Stomach (tissue), 9 donors: ENCODE data around the gene PRKCE. TPM values are rescaled to one million over a fixed set of nuclear protein-coding genes. Genes with fewer than 3 reads are reported as not detected.

ENCODE experiments used
- DNase-seq, 2 donors: peaks; one replicate each; pipeline versions ENCODE4 v3.0.0 to v3.0.0-alpha.2; 2013 to 2019
- H3K27ac ChIP-seq, 5 donors: fragments of 200-600 bp in 4 of 5; sonication (generic) in 4 of 5; one replicate each; pipeline ENCODE4 v1.5.1; 2013 to 2019; ENCODE audit warnings: mild to moderate bottlenecking in 1 of 5, moderate library complexity in 1 of 5
- H3K27me3 ChIP-seq, 3 donors: fragments of 200-600 bp; sonication (generic); one replicate each; pipeline ENCODE4 v1.5.1; 2017 to 2019; ENCODE audit warnings: mixed run types in 1 of 3
- H3K36me3 ChIP-seq, 4 donors: fragments of 200-600 bp; sonication (generic); 1 replicate in 3 of 4; 2 replicates in 1 of 4; pipeline ENCODE4 v1.5.1; 2016 to 2019
- H3K4me1 ChIP-seq, 4 donors: fragments of 200-600 bp; sonication (generic); one replicate each; pipeline ENCODE4 v1.5.1; 2016 to 2019
- H3K4me3 ChIP-seq, 4 donors: fragments of 200-600 bp; sonication (generic) in 3 of 4; one replicate each; pipeline ENCODE4 v1.5.1; 2016 to 2019; ENCODE audit warnings: mild to moderate bottlenecking in 1 of 4
- H3K9me3 ChIP-seq, 4 donors: fragments of 200-600 bp; sonication (generic); one replicate each; pipeline ENCODE4 v1.5.1; 2016 to 2019
- EP300 ChIP-seq: sonication (generic); formaldehyde crosslinking; IDR thresholded peaks from one replicate; pipeline ENCODE4 v1.6.1; 2017; ENCODE audit warnings: antibody characterized with exemption
- POLR2A ChIP-seq, 4 donors: fragments of 450-650 bp; IDR thresholded peaks; one replicate each; pipeline ENCODE4 v1.6.1; 2016; ENCODE audit warnings: antibody characterized with exemption in 4 of 4, control low read depth in 2 of 4, mild to moderate bottlenecking in 1 of 4, moderate library complexity in 1 of 4
- POLR2AphosphoS5 ChIP-seq, 3 donors: sonication (generic); formaldehyde crosslinking; IDR thresholded peaks; one replicate each; pipeline ENCODE4 v1.6.1; 2016; ENCODE audit warnings: antibody characterized with exemption in 3 of 3
- WGBS, 5 donors: extraction: QIAGEN DNeasy Blood & Tissue Kit in 3 of 5; methylation state at CpG; one replicate each; pipeline versions ENCODE4 v1.1.5 to v1.1.7; 2013 to 2018; 5-methylcytosine and 5-hydroxymethylcytosine counted together
- intact Hi-C: fragments of 100-400 bp; cut with DNase I; formaldehyde crosslinking; loops from one replicate; pipeline ENCODE4 v1.15.1; 2023; ENCODE audit warnings: low total_unique reads
- polyA plus RNA-seq, 3 donors: library from polyadenylated mRNA; stranded (reverse); fragments of 200-250 nt; gene quantifications; one replicate each; pipeline ENCODE4 v1.2.3, GENCODE V29; 2013
- total RNA-seq, 5 donors: library from RNA; depleted of rRNA; stranded (reverse); fragments of >200 nt; gene quantifications; one replicate each; pipeline versions ENCODE4 v1.1.0 to v1.2.3, GENCODE V29; 2014 to 2016
- TF ChIP-seq, protein P1 (sequence below), 7 experiments: fragments of 450-650 bp in 4 of 7; fragments of 200-600 bp in 3 of 7; sonication (generic) in 3 of 7; IDR thresholded peaks; one replicate each; pipeline ENCODE4 v1.5.1; 2016 to 2019; ENCODE audit warnings: antibody characterized with exemption in 7 of 7, control low read depth in 2 of 7, mild to moderate bottlenecking in 1 of 7
- donor health status: healthy with polysubstance abuse.
- donor health status: Bipolar disorder and iron deficiency.
- donor health status: healthy.

The PRKCE gene
- total and polyA plus RNA-seq, 8 donors, result 2.0 to 92.0 (median 10.0) TPM

DNA sequence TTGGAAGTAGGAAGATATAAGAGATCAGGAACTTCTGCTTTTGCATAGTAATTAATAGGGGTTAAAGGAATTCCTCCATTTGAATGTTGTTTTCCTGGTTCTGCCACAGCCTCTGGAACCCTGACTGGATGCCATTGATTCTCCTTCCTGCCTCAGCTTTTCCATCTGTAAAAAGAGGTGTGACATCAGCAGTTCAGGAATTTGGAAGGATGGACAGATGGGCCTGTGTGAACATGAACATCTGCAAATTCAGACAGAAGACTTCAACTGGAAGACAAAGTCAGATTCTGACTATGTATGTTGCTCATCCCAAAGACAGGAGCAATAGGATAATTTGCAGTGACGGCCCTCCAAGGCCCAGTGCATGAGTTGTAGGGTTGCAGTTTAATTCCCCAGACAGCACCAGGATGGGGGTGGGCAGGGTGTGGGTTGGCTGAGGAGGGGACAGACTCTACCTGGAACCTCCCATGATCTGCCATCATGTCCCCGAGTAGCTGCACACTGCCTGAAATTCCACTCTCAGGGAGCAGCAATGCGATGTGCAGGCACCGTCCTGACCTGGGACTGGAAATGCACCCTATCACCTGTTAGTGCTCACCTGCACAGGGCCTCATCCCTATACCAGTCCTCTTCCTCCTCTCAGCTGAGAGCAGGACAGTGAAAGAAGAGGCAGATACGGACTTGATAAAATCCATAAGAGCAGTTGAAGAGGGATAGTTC, 546.8 kb downstream of the PRKCE start:
- H3K4me3 ChIP-seq, result no peak overlapping the region
- H3K9me3 ChIP-seq, result no peaks in the 10 kb centered on the region
- peak in 1 of 2 donors; percentile 0 for DNase-seq
- intact Hi-C loops, result no loop called here
- no peak overlapping the region for H3K27ac ChIP-seq
- H3K27me3 ChIP-seq, result no peaks in the 10 kb centered on the region
- peaks cover 0 to 6% (median 0%) of the 10 kb centered on the region in 4 donors for H3K4me1 ChIP-seq
- no peak for TF ChIP-seq EP300
- TF ChIP-seq, protein P1, sequence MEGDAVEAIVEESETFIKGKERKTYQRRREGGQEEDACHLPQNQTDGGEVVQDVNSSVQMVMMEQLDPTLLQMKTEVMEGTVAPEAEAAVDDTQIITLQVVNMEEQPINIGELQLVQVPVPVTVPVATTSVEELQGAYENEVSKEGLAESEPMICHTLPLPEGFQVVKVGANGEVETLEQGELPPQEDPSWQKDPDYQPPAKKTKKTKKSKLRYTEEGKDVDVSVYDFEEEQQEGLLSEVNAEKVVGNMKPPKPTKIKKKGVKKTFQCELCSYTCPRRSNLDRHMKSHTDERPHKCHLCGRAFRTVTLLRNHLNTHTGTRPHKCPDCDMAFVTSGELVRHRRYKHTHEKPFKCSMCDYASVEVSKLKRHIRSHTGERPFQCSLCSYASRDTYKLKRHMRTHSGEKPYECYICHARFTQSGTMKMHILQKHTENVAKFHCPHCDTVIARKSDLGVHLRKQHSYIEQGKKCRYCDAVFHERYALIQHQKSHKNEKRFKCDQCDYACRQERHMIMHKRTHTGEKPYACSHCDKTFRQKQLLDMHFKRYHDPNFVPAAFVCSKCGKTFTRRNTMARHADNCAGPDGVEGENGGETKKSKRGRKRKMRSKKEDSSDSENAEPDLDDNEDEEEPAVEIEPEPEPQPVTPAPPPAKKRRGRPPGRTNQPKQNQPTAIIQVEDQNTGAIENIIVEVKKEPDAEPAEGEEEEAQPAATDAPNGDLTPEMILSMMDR (IDR thresholded peaks at IDR 0.05), result no peak
- no peak for TF ChIP-seq POLR2AphosphoS5 (IDR thresholded peaks at IDR 0.05)
- no peaks in the 10 kb centered on the region for H3K36me3 ChIP-seq
- WGBS, 5 donors, result 84 to 98% (median 94%) methylated on average over 5 of the region's 5 CpGs

DNA sequence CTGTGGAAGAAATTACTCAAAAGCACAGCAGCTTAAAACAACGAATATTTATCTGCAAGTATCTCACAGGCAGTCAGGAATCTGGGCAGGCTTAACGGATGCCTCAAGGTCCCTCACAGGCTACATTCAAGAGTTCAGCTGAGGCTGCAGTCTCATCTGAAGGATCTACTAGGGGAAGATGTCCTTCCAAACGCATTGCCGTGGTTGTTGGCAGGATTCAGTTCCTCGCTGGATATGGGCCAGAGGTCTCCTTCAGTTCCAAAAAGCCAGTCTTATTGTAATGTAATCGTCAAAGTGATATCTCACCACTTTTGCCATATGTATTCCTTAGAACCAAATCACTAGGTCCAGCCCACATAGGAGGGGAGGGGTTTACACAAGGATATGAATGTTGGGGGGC, 547.5 kb downstream of the PRKCE start:
- H3K4me3 ChIP-seq, result no peak overlapping the region
- H3K9me3 ChIP-seq, result no peaks in the 10 kb centered on the region
- peak in 1 of 2 donors; percentile 10 for DNase-seq
- H3K36me3 ChIP-seq, result no peaks in the 10 kb centered on the region
- H3K27me3 ChIP-seq, result no peaks in the 10 kb centered on the region
- no peak overlapping the region for H3K27ac ChIP-seq
- intact Hi-C loops, result no loop called here
- H3K4me1 ChIP-seq, result peaks cover 0 to 6% (median 0%) of the 10 kb centered on the region in 4 donors
- TF ChIP-seq POLR2AphosphoS5 (IDR thresholded peaks at IDR 0.05) (no peak), POLR2A (IDR thresholded peaks at IDR 0.05) (no peak), EP300 (no peak)
- TF ChIP-seq, protein P1 (IDR thresholded peaks at IDR 0.05), result no peak
- WGBS, 5 donors, result 45 to 59% (median 51%) methylated on average over 6 of the region's 6 CpGs

DNA sequence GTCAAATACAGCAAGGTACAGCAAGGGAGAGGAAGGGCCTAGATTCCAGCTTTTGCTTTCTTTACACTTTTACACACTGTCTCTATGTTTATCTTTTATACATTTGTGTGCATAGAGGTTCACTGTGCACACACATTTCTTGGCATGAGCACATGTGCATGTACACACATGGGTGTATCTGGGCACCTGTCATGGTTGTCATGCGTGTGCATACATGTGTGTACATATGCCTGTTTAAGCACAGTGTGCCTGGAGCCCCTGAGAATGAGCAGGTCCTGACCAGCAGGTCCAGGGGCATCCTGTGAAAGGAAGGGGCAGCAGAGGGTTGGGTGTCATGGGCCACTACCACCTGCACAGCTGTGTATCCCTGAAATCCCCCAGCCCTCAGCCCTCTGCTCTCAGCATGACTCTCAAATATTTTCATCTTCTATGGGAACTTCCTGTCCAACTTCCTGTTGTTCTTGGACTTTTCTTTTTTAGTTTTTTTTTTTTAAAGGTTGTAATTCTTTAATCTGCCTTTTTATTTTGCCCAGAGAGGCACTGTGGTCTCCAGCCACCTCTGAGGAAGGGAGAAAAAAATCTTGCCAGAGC, 548.7 kb downstream of the PRKCE start:
- H3K27ac ChIP-seq, result no peak overlapping the region
- H3K27me3 ChIP-seq, result no peaks in the 10 kb centered on the region
- DNase-seq, result peak in 1 of 2 donors; percentile 27
- TF ChIP-seq POLR2A (IDR thresholded peaks at IDR 0.05) (no peak), POLR2AphosphoS5 (IDR thresholded peaks at IDR 0.05) (no peak), EP300 (no peak)
- TF ChIP-seq, protein P1 (IDR thresholded peaks at IDR 0.05), result no peak
- WGBS, 5 donors, result 44 to 100% (median 94%) methylated on average over 1 of the region's 1 CpG
- H3K9me3 ChIP-seq, result no peaks in the 10 kb centered on the region
- peaks cover 0 to 6% (median 0%) of the 10 kb centered on the region in 4 donors for H3K4me1 ChIP-seq
- H3K36me3 ChIP-seq, result no peaks in the 10 kb centered on the region
- H3K4me3 ChIP-seq, result no peak overlapping the region
- intact Hi-C loops, result no loop called here

DNA sequence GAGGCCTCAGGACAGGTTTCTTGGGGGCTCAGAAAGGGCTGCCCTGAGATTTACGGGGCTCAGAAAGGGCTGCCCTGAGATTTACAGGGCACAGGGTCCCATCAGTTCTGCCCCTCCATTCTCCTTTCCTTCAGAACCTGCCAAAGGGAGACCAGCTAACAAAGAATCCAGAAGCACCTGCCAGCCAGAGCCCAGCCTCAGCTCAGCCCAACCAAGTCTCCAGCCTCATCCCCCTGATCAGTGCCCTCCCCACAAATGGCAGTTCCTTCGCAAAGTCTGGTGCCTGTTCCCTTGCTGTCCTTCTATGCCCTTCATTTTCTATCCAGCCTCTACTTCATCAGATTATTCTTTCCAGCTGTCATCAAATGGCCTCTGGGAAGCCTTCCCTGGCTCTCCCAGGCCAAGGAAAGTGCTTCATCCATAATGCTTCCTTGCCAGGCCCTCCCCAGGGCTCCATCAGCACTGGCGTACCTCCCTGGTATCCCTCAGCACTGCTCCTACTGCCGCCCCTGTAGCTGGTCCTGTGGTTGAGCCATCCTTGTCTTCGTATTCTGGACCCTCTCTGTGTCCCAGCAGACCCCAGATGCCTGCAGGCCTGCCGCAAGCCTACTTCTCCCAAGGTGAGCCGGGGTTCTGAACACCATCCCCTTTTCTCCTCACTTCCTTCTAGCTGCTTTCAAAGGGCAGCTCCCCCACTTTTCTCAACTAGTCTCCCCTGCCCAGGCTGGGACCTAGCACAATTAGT, 549.6 kb downstream of the PRKCE start:
- DNase-seq, result no peak
- Histone ChIP-seq H3K27ac (peak overlapping the region in 1 of 5 donors; percentile 38), H3K4me1 (peaks cover 0 to 6% (median 0%) of the 10 kb centered on the region in 4 donors), H3K4me3 (no peak overlapping the region), H3K9me3 (no peaks in the 10 kb centered on the region), H3K27me3 (no peaks in the 10 kb centered on the region), H3K36me3 (no peaks in the 10 kb centered on the region)
- WGBS, 5 donors, result 88 to 96% (median 94%) methylated on average over 7 of the region's 7 CpGs
- intact Hi-C loops, result no loop called here
- TF ChIP-seq EP300 (no peak), POLR2A (IDR thresholded peaks at IDR 0.05) (no peak), POLR2AphosphoS5 (IDR thresholded peaks at IDR 0.05) (no peak)
- TF ChIP-seq, protein P1 (IDR thresholded peaks at IDR 0.05), result no peak
